ENCODE results near the gene GSN. TPM values are rescaled to one million over a fixed set of nuclear protein-coding genes. Genes with fewer than 3 reads are reported as not detected.
A peak's percentile ranks its signal among the peaks of the same experiment; 100 is the strongest.

The GSN gene
- total and polyA plus RNA-seq, 2 of the 8 experiments (the other 6 are each of a cell fraction or from before 2014, with no cell fraction given), result 52.3 to 94.5 TPM

- Histone ChIP-seq H4K8ac (ENCODE audit: extremely low read depth, insufficient read depth, low read length) (no peak overlapping the region), H3K9me3 (ENCODE audit: insufficient read depth in 2 of 2, low read depth in 1 of 2, low read length in 1 of 2) (no peaks in the 10 kb centered on the region), H2AK5ac (ENCODE audit: low read depth, low read length) (no peak overlapping the region), H3K9ac (replicated peaks in 1 of 4; ENCODE audit: extremely low read depth in 1 of 4, low read depth in 3 of 4, low read length in 3 of 4) (no peak overlapping the region), H2AFZ (ENCODE audit: low read length) (no peak overlapping the region), H3K36me3 (ENCODE audit: control insufficient read depth in 2 of 4, insufficient read depth in 4 of 4, low read length in 3 of 4) (no peaks in the 10 kb centered on the region), H3K27ac (ENCODE audit: low read depth, low read length) (no peak overlapping the region), H3K4me3 (ENCODE audit: extremely low read depth in 1 of 4, insufficient read depth in 2 of 4, low read depth in 3 of 4, low read length in 4 of 4) (no peak overlapping the region), H4K91ac (replicated peaks; ENCODE audit: insufficient read length, low read length) (no peak overlapping the region), H3K23me2 (ENCODE audit: low read depth, low read length) (no peaks in the 10 kb centered on the region), H2BK120ac (replicated peaks; ENCODE audit: low read depth, low read length) (no peak overlapping the region), H3K79me1 (ENCODE audit: low read depth, low read length) (no peaks in the 10 kb centered on the region), H3K14ac (ENCODE audit: insufficient read length) (no peak overlapping the region), H4K20me1 (replicated peaks in 1 of 2; ENCODE audit: control insufficient read depth in 1 of 2, insufficient read depth in 2 of 2, low read length in 2 of 2) (no peaks in the 10 kb centered on the region), H4K5ac (ENCODE audit: insufficient read length, low read depth, low read length) (no peak overlapping the region), H2BK12ac (ENCODE audit: low read depth, low read length) (no peak overlapping the region), H3K4me2 (ENCODE audit: insufficient read depth in 1 of 2, low read depth in 2 of 2, low read length in 2 of 2) (0 out of 4 replicates have a peak overlapping the region, but pooled peaks of 1 of the 2 experiments have one; percentile 26), H2BK20ac (ENCODE audit: low read length) (no peak overlapping the region), H3K56ac (replicated peaks; ENCODE audit: insufficient read length, low read depth, low read length) (no peak overlapping the region), H3K27me3 (replicated peaks in 1 of 4; ENCODE audit: control insufficient read depth in 3 of 4, extremely low read depth in 1 of 4, insufficient read depth in 3 of 4, low read length in 3 of 4) (peaks cover 0 to 10% (median 6%) of the 10 kb centered on the region in 4 experiments; a peak in 6 of 7 replicates), H3K18ac (ENCODE audit: extremely low read depth, low read length) (no peak overlapping the region), H3K23ac (ENCODE audit: insufficient read length) (no peak overlapping the region), H3K4me1 (replicated peaks in 1 of 4; ENCODE audit: control insufficient read depth in 3 of 4, insufficient read depth in 4 of 4, low read length in 3 of 4) (peaks cover 4 to 14% (median 6%) of the 10 kb centered on the region in 4 experiments; a peak in 4 of 7 replicates), H3K79me2 (ENCODE audit: control insufficient read depth in 1 of 2, insufficient read depth in 2 of 2, low read length in 2 of 2) (no peaks in the 10 kb centered on the region), H2BK15ac (ENCODE audit: low read length) (no peak overlapping the region), H3K4ac (replicated peaks; ENCODE audit: insufficient read length, low read depth, low read length) (no peak overlapping the region), H2BK5ac (ENCODE audit: low read depth, low read length) (no peak overlapping the region)
- no peak for DNase-seq (ENCODE audit: low read depth in 1 of 2, low spot score in 2 of 2)
- WGBS, 2 experiments (ENCODE audit: extremely low coverage in 1 of 2, insufficient coverage in 1 of 2, insufficient read length in 1 of 2, insufficient replicate concordance in 2 of 2, low coverage in 1 of 2, low lambda C conversion rate in 2 of 2, missing lambda C conversion rate in 1 of 2), result 71% methylated on average over 6 of the region's 6 CpGs; no CpG with 5 or more reads in 1 of the 2 experiments
- no peak for FAIRE-seq
- POLR2A ChIA-PET (ENCODE audit: partially characterized antibody), result interaction anchor here (0.8 to 1.7 kb wide), 3 partner anchors 9 to 193 kb away, joined by 3 to 5 read pairs (median 4); no protein-coding TSS in a partner anchor
- TF ChIP-seq MAX (IDR thresholded peaks at IDR 0.05), result no peak
- CTCF ChIA-PET (ENCODE audit: partially characterized antibody), result interaction anchor here (1.0 to 3.0 kb wide), 12 partner anchors 7 to 60 kb away, joined by 3 to 18 read pairs (median 4); partner anchors contain the start of gene GSN
Measured at GRCh38 chr9:121260457-121261106, 7.4 kb upstream of the GSN start.

Data from H1 (cell line).